Natural killer cell (primary cell): ENCODE data around the gene ALDH3B1. TPM values are rescaled to one million over a fixed set of nuclear protein-coding genes. Genes with fewer than 3 reads are reported as not detected.

Source experiments
- ATAC-seq, 3 donors: fragments of 150-1000 bp in 2 of 3; fragments of 200-7000 bp in 1 of 3; cut with Tn5 transposase; 1 replicate in 1 of 3; 2 replicates in 2 of 3; pipeline ENCODE4 v1.10.0; 2021; ENCODE audit warnings: mild to moderate bottlenecking in 2 of 3, moderate library complexity in 2 of 3
- DNase-seq, 2 donors: peaks; one replicate each; pipeline versions ENCODE4 v3.0.0 to v3.0.0-alpha.2; 2013 to 2021; ENCODE audit warnings: mixed read lengths in 1 of 2
- H3K27ac ChIP-seq: one replicate; pipeline ENCODE4 v1.5.1; 2013; ENCODE audit warnings: mild to moderate bottlenecking, low read length
- H3K27me3 ChIP-seq: one replicate; pipeline ENCODE4 v1.6.1; 2013; ENCODE audit warnings: low read length; ENCODE audit not compliant: control insufficient read depth, insufficient read depth
- H3K36me3 ChIP-seq: one replicate; pipeline ENCODE4 v1.6.1; 2013; ENCODE audit warnings: low read length; ENCODE audit not compliant: control insufficient read depth, insufficient read depth
- H3K4me1 ChIP-seq: one replicate; pipeline ENCODE4 v1.6.1; 2013; ENCODE audit warnings: low read length; ENCODE audit not compliant: control insufficient read depth, insufficient read depth
- H3K4me3 ChIP-seq: one replicate; pipeline ENCODE4 v1.5.1; 2013; ENCODE audit warnings: low read length
- H3K9me3 ChIP-seq: one replicate; pipeline ENCODE4 v1.6.1; 2013; ENCODE audit warnings: low read length; ENCODE audit not compliant: control insufficient read depth, insufficient read depth
- H3K27ac Mint-ChIP-seq, 2 donors: one replicate each; pipeline ENCODE4 v1.8.0; 2022; ENCODE audit warnings: mild to moderate bottlenecking in 2 of 2, mixed read lengths in 2 of 2, moderate library complexity in 1 of 2
- H3K27me3 Mint-ChIP-seq, 2 donors: one replicate each; pipeline ENCODE4 v1.8.0; 2022; ENCODE audit warnings: low read depth in 2 of 2, mixed read lengths in 2 of 2
- H3K36me3 Mint-ChIP-seq: one replicate; pipeline ENCODE4 v1.8.0; 2022; ENCODE audit warnings: mixed read lengths
- H3K4me1 Mint-ChIP-seq, 2 donors: one replicate each; pipeline ENCODE4 v1.8.0; 2022; ENCODE audit warnings: mixed read lengths in 2 of 2
- H3K4me3 Mint-ChIP-seq: one replicate; pipeline ENCODE4 v1.8.0; 2022; ENCODE audit warnings: mild to moderate bottlenecking, moderate library complexity, mixed read lengths
- H3K9me3 Mint-ChIP-seq, 2 donors: one replicate each; pipeline ENCODE4 v1.8.0; 2022; ENCODE audit warnings: mixed read lengths in 2 of 2
- WGBS: methylation state at CpG from one replicate; pipeline ENCODE4 v1.1.7; 2013; ENCODE audit warnings: missing lambda C conversion rate; ENCODE audit not compliant: insufficient coverage; 5-methylcytosine and 5-hydroxymethylcytosine counted together
- intact Hi-C: fragments of 100-400 bp; cut with micrococcal nuclease; formaldehyde crosslinking; loops from one replicate; pipeline ENCODE4 v1.14.2; 2022
- total RNA-seq, 4 donors: library from RNA; stranded (reverse); fragments of 120-200 nt in 1 of 4; gene quantifications; one replicate each; pipeline versions ENCODE4 v1.2.3 to v1.2.4, GENCODE V29; 2013 to 2022
- TF ChIP-seq, protein P1 (sequence below): fragments of 200-600 bp; IDR thresholded peaks from one replicate; pipeline ENCODE4 v1.8.0; 2022; ENCODE audit warnings: antibody characterized with exemption

The ALDH3B1 gene
- total RNA-seq, 3 donors from 2014 or later (not counting 1 experiment from before 2014, with no cell fraction given) = 2.4 to 9.0 (median 4.0) TPM

GRCh38 chr11:68030318-68031143, 20.4 kb downstream of the ALDH3B1 start, which contains the start of gene NDUFS8:
TSS of gene NDUFS8 (plus strand) at chr11:68030681. CDS start at chr11:68032152, 1,471 bp downstream.
- TF ChIP-seq, protein P1, sequence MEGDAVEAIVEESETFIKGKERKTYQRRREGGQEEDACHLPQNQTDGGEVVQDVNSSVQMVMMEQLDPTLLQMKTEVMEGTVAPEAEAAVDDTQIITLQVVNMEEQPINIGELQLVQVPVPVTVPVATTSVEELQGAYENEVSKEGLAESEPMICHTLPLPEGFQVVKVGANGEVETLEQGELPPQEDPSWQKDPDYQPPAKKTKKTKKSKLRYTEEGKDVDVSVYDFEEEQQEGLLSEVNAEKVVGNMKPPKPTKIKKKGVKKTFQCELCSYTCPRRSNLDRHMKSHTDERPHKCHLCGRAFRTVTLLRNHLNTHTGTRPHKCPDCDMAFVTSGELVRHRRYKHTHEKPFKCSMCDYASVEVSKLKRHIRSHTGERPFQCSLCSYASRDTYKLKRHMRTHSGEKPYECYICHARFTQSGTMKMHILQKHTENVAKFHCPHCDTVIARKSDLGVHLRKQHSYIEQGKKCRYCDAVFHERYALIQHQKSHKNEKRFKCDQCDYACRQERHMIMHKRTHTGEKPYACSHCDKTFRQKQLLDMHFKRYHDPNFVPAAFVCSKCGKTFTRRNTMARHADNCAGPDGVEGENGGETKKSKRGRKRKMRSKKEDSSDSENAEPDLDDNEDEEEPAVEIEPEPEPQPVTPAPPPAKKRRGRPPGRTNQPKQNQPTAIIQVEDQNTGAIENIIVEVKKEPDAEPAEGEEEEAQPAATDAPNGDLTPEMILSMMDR = no peak
- Mint-ChIP-seq H3K36me3 (no peaks in the 10 kb centered on the region), H3K27me3 (no peaks in the 10 kb centered on the region), H3K9me3 (no peaks in the 10 kb centered on the region), H3K27ac (peak within 1 kb of the TSS; percentile 88 to 89), H3K4me3 (peak within 1 kb of the TSS; percentile 92), H3K4me1 (peaks cover 18 to 41% of the 10 kb centered on the region in 2 donors)
- Histone ChIP-seq H3K9me3 (no peaks in the 10 kb centered on the region), H3K4me1 (peaks cover 57% of the 10 kb centered on the region), H3K36me3 (peaks cover 15% of the 10 kb centered on the region), H3K4me3 (peak within 1 kb of the TSS; percentile 87), H3K27ac (peak within 1 kb of the TSS; percentile 69), H3K27me3 (no peaks in the 10 kb centered on the region)
- 0% methylated on average over 51 of the region's 56 CpGs for WGBS
- DNase-seq (peak; percentile 93 to 97), ATAC-seq (peak; percentile 92 to 99 (median 96))
- intact Hi-C loops = loop anchor here (1.0 kb wide), 1 partner anchor 10 kb away; no protein-coding TSS in a partner anchor

DNA sequence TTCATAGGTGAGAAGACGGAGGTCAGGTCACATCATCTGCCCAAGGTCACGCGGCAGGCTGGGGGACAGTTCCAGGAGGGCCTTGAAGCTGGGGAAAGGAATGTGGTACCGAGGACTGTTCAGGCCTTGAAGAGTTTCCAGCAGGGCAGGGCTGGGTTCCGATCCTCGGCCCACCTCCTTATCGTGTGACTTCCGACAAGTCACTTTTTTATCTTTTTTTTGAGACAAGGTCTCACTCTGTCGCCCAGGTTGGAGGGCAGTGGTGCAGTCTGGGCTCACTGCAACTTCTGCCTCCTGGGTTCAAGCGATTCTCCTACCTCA, 21.0 kb downstream of the ALDH3B1 start:
- Histone ChIP-seq H3K9me3 (no peaks in the 10 kb centered on the region), H3K4me3 (peak overlapping the region; percentile 87), H3K4me1 (peaks cover 57% of the 10 kb centered on the region), H3K27ac (peak overlapping the region; percentile 69), H3K27me3 (no peaks in the 10 kb centered on the region), H3K36me3 (peaks cover 15% of the 10 kb centered on the region)
- H3K27me3 Mint-ChIP-seq = no peaks in the 10 kb centered on the region
- H3K36me3 Mint-ChIP-seq = no peaks in the 10 kb centered on the region
- TF ChIP-seq, protein P1 = no peak
- H3K27ac Mint-ChIP-seq = peak overlapping the region; percentile 88 to 89
- ATAC-seq = no peak
- peaks cover 22 to 42% of the 10 kb centered on the region in 2 donors for H3K4me1 Mint-ChIP-seq
- DNase-seq = peak in 1 of 2 donors; percentile 51
- no peaks in the 10 kb centered on the region for H3K9me3 Mint-ChIP-seq
- WGBS = 13% methylated on average over 10 of the region's 10 CpGs
- H3K4me3 Mint-ChIP-seq = peak overlapping the region; percentile 92
- intact Hi-C loops = no loop called here

GRCh38 chr11:68032003-68032402, 21.9 kb downstream of the ALDH3B1 start:
- ATAC-seq = no peak
- no peaks in the 10 kb centered on the region for H3K27me3 ChIP-seq
- TF ChIP-seq, protein P1 = no peak
- peaks cover 57% of the 10 kb centered on the region for H3K4me1 ChIP-seq
- H3K27me3 Mint-ChIP-seq = no peaks in the 10 kb centered on the region
- no peaks in the 10 kb centered on the region for H3K36me3 Mint-ChIP-seq
- peak overlapping the region; percentile 92 for H3K4me3 Mint-ChIP-seq
- no peaks in the 10 kb centered on the region for H3K9me3 Mint-ChIP-seq
- no peak overlapping the region for H3K4me3 ChIP-seq
- peak overlapping the region; percentile 88 to 89 for H3K27ac Mint-ChIP-seq
- no peak for DNase-seq
- peaks cover 31 to 45% of the 10 kb centered on the region in 2 donors for H3K4me1 Mint-ChIP-seq
- H3K36me3 ChIP-seq = peaks cover 15% of the 10 kb centered on the region
- no peaks in the 10 kb centered on the region for H3K9me3 ChIP-seq
- intact Hi-C loops = no loop called here
- WGBS = 95% methylated on average over 8 of the region's 9 CpGs
- no peak overlapping the region for H3K27ac ChIP-seq
